Activated CD8-positive, alpha-beta T cell treated with anti-CD3 and anti-CD28 coated beads for 36 hours (primary cell): ENCODE data around the gene FBXO17. TPM values are rescaled to one million over a fixed set of nuclear protein-coding genes. Genes with fewer than 3 reads are reported as not detected.

ENCODE experiments used
- ATAC-seq: fragments of 200-7000 bp; cut with Tn5 transposase; one replicate; pipeline ENCODE4 v1.10.0; 2021; ENCODE audit warnings: mild to moderate bottlenecking, moderate library complexity
- CTCF ChIA-PET: fragments of 350-600 bp; sonication (Branson Sonifier 250); formaldehyde crosslinking; loops from one replicate; lab custom pipeline; 2021; ENCODE audit warnings: antibody characterized with exemption; lab: Charles Lee
- POLR2A ChIA-PET: fragments of 350-600 bp; sonication (Branson Sonifier 250); formaldehyde crosslinking; loops from one replicate; lab custom pipeline; 2021; ENCODE audit warnings: antibody characterized with exemption; lab: Charles Lee
- DNase-seq: peaks from one replicate; pipeline ENCODE4 v3.0.0-alpha.2; 2020
- H3K27ac Mint-ChIP-seq: one replicate; pipeline ENCODE4 v1.8.0; 2021; ENCODE audit warnings: mild to moderate bottlenecking, mixed read lengths
- H3K27me3 Mint-ChIP-seq: one replicate; pipeline ENCODE4 v1.8.0; 2021; ENCODE audit warnings: mixed read lengths
- H3K36me3 Mint-ChIP-seq: one replicate; pipeline ENCODE4 v1.8.0; 2021; ENCODE audit warnings: low read depth, mixed read lengths
- H3K4me1 Mint-ChIP-seq: one replicate; pipeline ENCODE4 v1.8.0; 2021; ENCODE audit warnings: low read depth, mixed read lengths
- H3K4me3 Mint-ChIP-seq: one replicate; pipeline ENCODE4 v1.8.0; 2021; ENCODE audit warnings: mild to moderate bottlenecking, moderate library complexity, mixed read lengths
- H3K9me3 Mint-ChIP-seq: one replicate; pipeline ENCODE4 v1.8.0; 2021; ENCODE audit warnings: mixed read lengths
- intact Hi-C: fragments of 100-400 bp; cut with micrococcal nuclease; formaldehyde crosslinking; loops from one replicate; pipeline ENCODE4 v1.10.0; 2022
- total RNA-seq, 2 experiments: library from RNA; stranded (reverse); gene quantifications; one replicate each; pipeline ENCODE4 v1.2.3, GENCODE V29; 2021
- TF ChIP-seq, protein P1 (sequence below): fragments of 200-600 bp; IDR thresholded peaks from one replicate; pipeline ENCODE4 v1.8.0; 2022; ENCODE audit warnings: antibody characterized with exemption, mild to moderate bottlenecking

Gene FBXO17
- total RNA-seq, 2 experiments from 2014 or later, result not detected

DNA sequence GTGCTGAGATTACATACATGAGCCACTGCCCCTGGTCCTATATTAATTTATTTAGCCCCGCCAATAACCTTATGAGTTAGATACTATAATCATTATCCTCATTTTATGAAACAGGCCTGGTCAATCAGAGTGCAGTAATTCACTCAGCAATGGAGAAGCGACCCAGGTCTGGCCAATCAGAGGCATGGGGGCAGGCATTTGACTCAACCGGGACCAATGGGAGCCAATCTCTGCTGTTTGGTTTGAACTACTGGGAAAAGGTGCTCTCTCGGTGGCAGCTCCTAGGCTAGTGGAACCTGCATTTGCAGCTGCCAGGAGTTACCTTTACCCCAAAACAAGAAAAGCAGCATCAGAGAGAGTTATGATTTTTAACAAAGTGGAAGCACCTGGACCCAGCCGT, 82.7 kb downstream of the FBXO17 start:
- H3K27ac Mint-ChIP-seq, result no peak overlapping the region
- ATAC-seq, result no peak
- TF ChIP-seq, protein P1, sequence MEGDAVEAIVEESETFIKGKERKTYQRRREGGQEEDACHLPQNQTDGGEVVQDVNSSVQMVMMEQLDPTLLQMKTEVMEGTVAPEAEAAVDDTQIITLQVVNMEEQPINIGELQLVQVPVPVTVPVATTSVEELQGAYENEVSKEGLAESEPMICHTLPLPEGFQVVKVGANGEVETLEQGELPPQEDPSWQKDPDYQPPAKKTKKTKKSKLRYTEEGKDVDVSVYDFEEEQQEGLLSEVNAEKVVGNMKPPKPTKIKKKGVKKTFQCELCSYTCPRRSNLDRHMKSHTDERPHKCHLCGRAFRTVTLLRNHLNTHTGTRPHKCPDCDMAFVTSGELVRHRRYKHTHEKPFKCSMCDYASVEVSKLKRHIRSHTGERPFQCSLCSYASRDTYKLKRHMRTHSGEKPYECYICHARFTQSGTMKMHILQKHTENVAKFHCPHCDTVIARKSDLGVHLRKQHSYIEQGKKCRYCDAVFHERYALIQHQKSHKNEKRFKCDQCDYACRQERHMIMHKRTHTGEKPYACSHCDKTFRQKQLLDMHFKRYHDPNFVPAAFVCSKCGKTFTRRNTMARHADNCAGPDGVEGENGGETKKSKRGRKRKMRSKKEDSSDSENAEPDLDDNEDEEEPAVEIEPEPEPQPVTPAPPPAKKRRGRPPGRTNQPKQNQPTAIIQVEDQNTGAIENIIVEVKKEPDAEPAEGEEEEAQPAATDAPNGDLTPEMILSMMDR, result no peak
- DNase-seq, result no peak
- peaks cover 3% of the 10 kb centered on the region for H3K36me3 Mint-ChIP-seq
- POLR2A ChIA-PET, result no interaction called here
- peaks cover 2% of the 10 kb centered on the region for H3K4me1 Mint-ChIP-seq
- H3K9me3 Mint-ChIP-seq, result no peaks in the 10 kb centered on the region
- H3K27me3 Mint-ChIP-seq, result no peaks in the 10 kb centered on the region
- H3K4me3 Mint-ChIP-seq, result no peak overlapping the region
- CTCF ChIA-PET, result interaction anchor here (1.0 kb wide), 1 partner anchor 17 kb away, joined by 3 read pairs; no protein-coding TSS in a partner anchor
- intact Hi-C loops, result no loop called here

DNA sequence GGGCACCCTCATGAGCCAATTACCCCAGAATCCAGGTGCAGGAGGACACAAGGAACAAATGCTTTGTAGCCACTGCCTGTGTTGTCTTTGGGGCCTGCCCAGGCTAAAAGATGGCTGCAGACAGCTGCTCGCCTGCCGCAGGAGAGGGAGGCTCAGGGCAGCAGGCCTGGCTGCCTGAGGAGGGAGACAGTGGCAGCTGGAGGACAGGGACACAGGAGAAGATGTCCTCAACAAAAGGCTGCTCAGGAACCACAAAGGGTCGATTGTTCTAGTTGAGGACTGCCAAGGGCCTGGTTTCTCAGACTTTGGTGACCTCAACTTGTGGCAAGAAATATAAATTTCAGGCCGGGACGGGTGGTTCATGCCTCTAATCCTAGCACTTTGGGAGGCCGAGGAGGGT, 83.8 kb downstream of the FBXO17 start:
- H3K36me3 Mint-ChIP-seq, result peaks cover 3% of the 10 kb centered on the region
- TF ChIP-seq, protein P1, result no peak
- ChIA-PET CTCF (no interaction called here), POLR2A (no interaction called here)
- no peaks in the 10 kb centered on the region for H3K9me3 Mint-ChIP-seq
- H3K4me1 Mint-ChIP-seq, result peaks cover 5% of the 10 kb centered on the region
- no peak overlapping the region for H3K4me3 Mint-ChIP-seq
- intact Hi-C loops, result no loop called here
- H3K27me3 Mint-ChIP-seq, result no peaks in the 10 kb centered on the region
- DNase-seq (no peak), ATAC-seq (no peak)
- H3K27ac Mint-ChIP-seq, result no peak overlapping the region

Other genes with a start within 250 kb of the FBXO17 start
- gene CAPN12, start 231.3 kb downstream of the FBXO17 start, total RNA-seq, result 10 to 100 TPM; 19.6 to 22.7 TPM
- not detected for gene LGALS7, start 202.2 kb downstream of the FBXO17 start, total RNA-seq
- not detected for gene LGALS7B, start 186.5 kb downstream of the FBXO17 start, total RNA-seq
- gene LGALS4, start 162.8 kb downstream of the FBXO17 start, total RNA-seq, result under 1 TPM; 0.29 to 0.72 TPM
- 100 to 1,000 TPM; 125 to 128 TPM for gene ECH1, start 143.9 kb downstream of the FBXO17 start, total RNA-seq
- gene HNRNPL, start 125.8 kb downstream of the FBXO17 start, total RNA-seq, result 100 to 1,000 TPM; 747 to 761 TPM
- 10 to 100 TPM; 85.5 to 87.7 TPM for gene RINL, start 97.5 kb downstream of the FBXO17 start, total RNA-seq
- gene SIRT2, start 76.1 kb downstream of the FBXO17 start, total RNA-seq, result 10 to 100 TPM; 20.0 to 21.5 TPM
- 10 to 100 TPM; 56.5 to 57.9 TPM for gene NFKBIB, start 75.8 kb downstream of the FBXO17 start, total RNA-seq
- under 1 TPM; 0.56 to 0.69 TPM for gene CCER2, start 63.6 kb downstream of the FBXO17 start, total RNA-seq
- gene SARS2, start 45.0 kb downstream of the FBXO17 start, total RNA-seq, result 10 to 100 TPM; 43.4 to 48.6 TPM
- 10 to 100 TPM; 80.1 to 81.2 TPM for gene MRPS12, start 44.8 kb downstream of the FBXO17 start, total RNA-seq
- 1 to 10 TPM; 1.9 to 2.3 TPM for gene FBXO27, start 56.8 kb upstream of the FBXO17 start, total RNA-seq
- gene ACP7, start 108.6 kb upstream of the FBXO17 start, total RNA-seq, result not detected
- gene PAK4, start 150.0 kb upstream of the FBXO17 start, total RNA-seq, result 10 to 100 TPM in 1 of 2 experiments, 1 to 10 TPM in 1; 9.8 to 11.5 TPM
- gene NCCRP1, start 221.2 kb upstream of the FBXO17 start, total RNA-seq, result not detected
- gene SYCN, start 228.5 kb upstream of the FBXO17 start, total RNA-seq, result not detected